B cell (primary cell): ENCODE results near the gene SLC4A3. TPM values are rescaled to one million over a fixed set of nuclear protein-coding genes. Genes with fewer than 3 reads are reported as not detected.

Experiments
- ATAC-seq: fragments of 200-7000 bp; cut with Tn5 transposase; one replicate; pipeline ENCODE4 v1.10.0; 2021; ENCODE audit warnings: low read depth, mild to moderate bottlenecking, moderate number of reproducible peaks, moderate library complexity
- CTCF ChIA-PET: fragments of 350-600 bp; sonication (Branson Sonifier 250); formaldehyde crosslinking; loops from one replicate; lab custom pipeline; 2021; ENCODE audit warnings: antibody characterized with exemption, inconsistent platforms; lab: Charles Lee
- POLR2A ChIA-PET: fragments of 350-600 bp; sonication (Branson Sonifier 250); formaldehyde crosslinking; loops from one replicate; lab custom pipeline; 2021; ENCODE audit warnings: antibody characterized with exemption; lab: Charles Lee
- DNase-seq: peaks from one replicate; pipeline ENCODE4 v3.0.0; 2013
- H2AFZ ChIP-seq: 2 replicates; pipeline ENCODE4 v1.6.1; 2012; ENCODE audit warnings: mild to moderate bottlenecking, low read depth, low read length; ENCODE audit not compliant: insufficient read depth, poor library complexity, severe bottlenecking
- H3K27ac ChIP-seq, 2 donors: 1 replicate in 1 of 2; 2 replicates in 1 of 2; pipeline ENCODE4 v1.5.1; 2012 to 2013; ENCODE audit warnings: low read length in 2 of 2, mild to moderate bottlenecking in 2 of 2, moderate library complexity in 1 of 2
- H3K27me3 ChIP-seq, 4 experiments: fragments of 200-600 bp in 1 of 4; sonication (generic) in 1 of 4; replicated peaks in 1 of 4; 1 replicate in 2 of 4; 2 replicates in 2 of 4; pipeline versions ENCODE4 v1.6.1 to v1.7.0; 2013 to 2016; ENCODE audit warnings: low read length in 3 of 4, mild to moderate bottlenecking in 2 of 4, mixed read lengths in 1 of 4, moderate library complexity in 1 of 4; ENCODE audit not compliant: insufficient read depth in 4 of 4, control insufficient read depth in 3 of 4; ENCODE audit errors: control extremely low read depth in 1 of 4
- H3K36me3 ChIP-seq, 2 experiments: replicated peaks in 1 of 2; 1 replicate in 1 of 2; 2 replicates in 1 of 2; pipeline versions ENCODE4 v1.6.1 to v1.7.1; 2013; ENCODE audit warnings: low read length in 1 of 2; ENCODE audit not compliant: insufficient read depth in 2 of 2, control insufficient read depth in 1 of 2; ENCODE audit errors: control extremely low read depth in 1 of 2, extremely low read depth in 1 of 2
- H3K4me1 ChIP-seq, 2 donors: fragments of 200-600 bp in 1 of 2; sonication (generic) in 1 of 2; 1 replicate in 1 of 2; 2 replicates in 1 of 2; pipeline versions ENCODE4 v1.5.1 to v1.6.1; 2013 to 2017; ENCODE audit warnings: low read length in 2 of 2; ENCODE audit not compliant: control insufficient read depth in 2 of 2, insufficient read depth in 2 of 2
- H3K4me2 ChIP-seq: replicated peaks from 2 replicates; pipeline ENCODE3; 2012; ENCODE audit warnings: mild to moderate bottlenecking, low read depth, low read length; ENCODE audit not compliant: poor library complexity, severe bottlenecking
- H3K4me3 ChIP-seq, 5 experiments: fragments of 200-600 bp in 1 of 5; sonication (generic) in 1 of 5; 1 replicate in 3 of 5; 2 replicates in 2 of 5; pipeline versions ENCODE4 v1.5.1 to v1.7.0; 2011 to 2016; ENCODE audit warnings: low read length in 4 of 5, mild to moderate bottlenecking in 4 of 5, low read depth in 2 of 5, control low read depth in 1 of 5, moderate library complexity in 1 of 5; ENCODE audit not compliant: insufficient read depth in 1 of 5; ENCODE audit errors: control extremely low read depth in 1 of 5, extremely low read depth in 1 of 5
- H3K79me2 ChIP-seq: fragments of 200-600 bp; sonication (generic); one replicate; pipeline ENCODE4 v1.6.0; 2016; ENCODE audit warnings: low read length; ENCODE audit not compliant: control insufficient read depth, insufficient read depth
- H3K9ac ChIP-seq: fragments of 200-600 bp; sonication (generic); 2 replicates; pipeline ENCODE4 v1.6.1; 2017; ENCODE audit warnings: mild to moderate bottlenecking, low read length, moderate library complexity
- H3K9me3 ChIP-seq, 3 donors: one replicate each; pipeline versions ENCODE4 v1.6.1 to v1.7.1; 2013; ENCODE audit warnings: low read length in 2 of 3; ENCODE audit not compliant: control insufficient read depth in 2 of 3, insufficient read depth in 1 of 3; ENCODE audit errors: control extremely low read depth in 1 of 3
- H4K20me1 ChIP-seq: 2 replicates; pipeline ENCODE4 v1.6.0; 2012; ENCODE audit warnings: mild to moderate bottlenecking, low read length; ENCODE audit not compliant: insufficient read depth, control insufficient read depth, poor library complexity, severe bottlenecking
- H3K27ac Mint-ChIP-seq: one replicate; pipeline ENCODE4 v1.8.0; 2021; ENCODE audit warnings: mixed read lengths
- H3K27me3 Mint-ChIP-seq: one replicate; pipeline ENCODE4 v1.8.0; 2021; ENCODE audit warnings: mixed read lengths
- H3K4me1 Mint-ChIP-seq: one replicate; pipeline ENCODE4 v1.8.0; 2021; ENCODE audit warnings: mixed read lengths
- H3K4me3 Mint-ChIP-seq: one replicate; pipeline ENCODE4 v1.8.0; 2021; ENCODE audit warnings: mixed read lengths
- H3K9me3 Mint-ChIP-seq: one replicate; pipeline ENCODE4 v1.8.0; 2022; ENCODE audit warnings: mixed read lengths; ENCODE audit not compliant: insufficient read depth
- EZH2 ChIP-seq: IDR thresholded peaks from 2 replicates; pipeline ENCODE4 v1.6.1; 2012; ENCODE audit warnings: borderline replicate concordance, low read depth, mild to moderate bottlenecking, moderate library complexity, low read length; ENCODE audit not compliant: insufficient read depth, poor library complexity, severe bottlenecking
- WGBS: methylation state at CpG from one replicate; pipeline ENCODE4 v1.1.5; 2013; ENCODE audit warnings: missing lambda C conversion rate; ENCODE audit not compliant: insufficient coverage; 5-methylcytosine and 5-hydroxymethylcytosine counted together
- intact Hi-C: fragments of 100-400 bp; cut with micrococcal nuclease; formaldehyde crosslinking; loops from one replicate; pipeline ENCODE4 v1.10.0; 2022
- polyA plus RNA-seq: library from polyadenylated mRNA; depleted of rRNA; stranded (reverse); fragments of >200 nt; gene quantifications from 2 replicates; pipeline ENCODE4 v1.2.3, GENCODE V29; 2012
- total RNA-seq, 2 donors: library from RNA; stranded (reverse); fragments of 120-200 nt in 1 of 2; gene quantifications; 1 replicate in 1 of 2; 2 replicates in 1 of 2; pipeline versions ENCODE4 v1.2.3 to v1.2.4, GENCODE V29; 2013 to 2022
- TF ChIP-seq, protein P1 (sequence below): fragments of 200-600 bp; IDR thresholded peaks from one replicate; pipeline ENCODE4 v1.8.0; 2022; ENCODE audit warnings: antibody characterized with exemption, mild to moderate bottlenecking

The SLC4A3 gene
- total and polyA plus RNA-seq, 2 donors (not counting 1 experiment from before 2014, with no cell fraction given), result 0.16 TPM; not detected in 1

DNA sequence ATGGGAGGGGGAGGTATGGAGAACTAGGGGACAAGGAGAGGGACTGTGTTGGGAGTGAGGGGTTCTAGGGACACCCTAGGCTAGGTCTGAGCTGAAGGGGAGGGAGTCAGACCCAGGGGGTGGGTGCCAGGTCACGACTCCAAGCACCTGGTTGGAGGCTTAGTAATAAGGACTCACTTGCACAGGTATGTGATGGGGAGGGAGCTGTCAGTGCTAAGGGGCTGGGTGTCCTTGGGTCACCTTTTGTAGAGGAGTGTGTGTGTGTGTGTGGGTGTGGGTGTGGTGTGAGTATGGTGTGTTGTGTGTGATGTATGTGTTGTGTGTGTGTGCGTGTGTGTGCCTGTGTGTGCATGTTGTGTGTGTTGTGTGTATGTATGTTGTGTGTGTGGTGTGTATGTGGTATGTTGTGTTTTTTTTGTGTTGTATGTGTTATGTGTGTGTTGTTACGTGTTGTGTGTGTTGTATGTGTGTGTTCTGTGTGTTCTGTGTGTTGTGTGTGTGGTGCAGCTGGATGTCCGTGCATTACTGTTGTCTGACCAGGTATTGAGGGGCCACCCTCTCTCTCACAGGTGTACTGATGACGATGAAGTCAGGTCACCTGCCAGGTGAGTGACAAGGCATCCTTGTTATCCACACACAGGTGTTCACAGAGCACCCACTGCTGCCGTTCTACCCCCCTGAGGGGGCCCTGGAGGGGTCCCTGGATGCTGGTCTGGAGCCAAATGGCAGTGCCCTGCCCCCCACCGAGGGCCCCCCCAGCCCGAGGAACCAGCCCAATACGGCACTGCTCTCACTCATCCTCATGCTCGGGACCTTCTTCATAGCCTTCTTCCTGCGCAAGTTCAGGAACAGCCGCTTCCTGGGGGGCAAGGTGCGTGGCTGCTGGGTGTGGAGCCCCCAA is 9.8 kb downstream of the SLC4A3 start:
- Histone ChIP-seq H3K9ac (no peak overlapping the region), H3K9me3 (no peaks in the 10 kb centered on the region), H3K4me1 (peaks cover 0 to 5% of the 10 kb centered on the region in 2 donors), H3K27me3 (peaks cover 0 to 26% (median 2%) of the 10 kb centered on the region in 4 experiments), H3K36me3 (no peaks in the 10 kb centered on the region), H3K79me2 (no peaks in the 10 kb centered on the region), H3K4me3 (no peak overlapping the region), H3K27ac (no peak overlapping the region), H2AFZ (no peak overlapping the region), H4K20me1 (no peaks in the 10 kb centered on the region), H3K4me2 (no peak overlapping the region)
- no peak overlapping the region for H3K27ac Mint-ChIP-seq
- ChIA-PET POLR2A (no interaction called here), CTCF (no interaction called here)
- DNase-seq, result no peak
- TF ChIP-seq, protein P1, sequence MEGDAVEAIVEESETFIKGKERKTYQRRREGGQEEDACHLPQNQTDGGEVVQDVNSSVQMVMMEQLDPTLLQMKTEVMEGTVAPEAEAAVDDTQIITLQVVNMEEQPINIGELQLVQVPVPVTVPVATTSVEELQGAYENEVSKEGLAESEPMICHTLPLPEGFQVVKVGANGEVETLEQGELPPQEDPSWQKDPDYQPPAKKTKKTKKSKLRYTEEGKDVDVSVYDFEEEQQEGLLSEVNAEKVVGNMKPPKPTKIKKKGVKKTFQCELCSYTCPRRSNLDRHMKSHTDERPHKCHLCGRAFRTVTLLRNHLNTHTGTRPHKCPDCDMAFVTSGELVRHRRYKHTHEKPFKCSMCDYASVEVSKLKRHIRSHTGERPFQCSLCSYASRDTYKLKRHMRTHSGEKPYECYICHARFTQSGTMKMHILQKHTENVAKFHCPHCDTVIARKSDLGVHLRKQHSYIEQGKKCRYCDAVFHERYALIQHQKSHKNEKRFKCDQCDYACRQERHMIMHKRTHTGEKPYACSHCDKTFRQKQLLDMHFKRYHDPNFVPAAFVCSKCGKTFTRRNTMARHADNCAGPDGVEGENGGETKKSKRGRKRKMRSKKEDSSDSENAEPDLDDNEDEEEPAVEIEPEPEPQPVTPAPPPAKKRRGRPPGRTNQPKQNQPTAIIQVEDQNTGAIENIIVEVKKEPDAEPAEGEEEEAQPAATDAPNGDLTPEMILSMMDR, result no peak
- TF ChIP-seq EZH2, result no peak
- ATAC-seq, result no peak
- no peaks in the 10 kb centered on the region for H3K9me3 Mint-ChIP-seq
- H3K4me1 Mint-ChIP-seq, result peaks cover 4% of the 10 kb centered on the region
- WGBS, result 90% methylated on average over 11 of the region's 13 CpGs
- no peak overlapping the region for H3K4me3 Mint-ChIP-seq
- H3K27me3 Mint-ChIP-seq, result peaks cover 27% of the 10 kb centered on the region
- intact Hi-C loops, result no loop called here

DNA sequence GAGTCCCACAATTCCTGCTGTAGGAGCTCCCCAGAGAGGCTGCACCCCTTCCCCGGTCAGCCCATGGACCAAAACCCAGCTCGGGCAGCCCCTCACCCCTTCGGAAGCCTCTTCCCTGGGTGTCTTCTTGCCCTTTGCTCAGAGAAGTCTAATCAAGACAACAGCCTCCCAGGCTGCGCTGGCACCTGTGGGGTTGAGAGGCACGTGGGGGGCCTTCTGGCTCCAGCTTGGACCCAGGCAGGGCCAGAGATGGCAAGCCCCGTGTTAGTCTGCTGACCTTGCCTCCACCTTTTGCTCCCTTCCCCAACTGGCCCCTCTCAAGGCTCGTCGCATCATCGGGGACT is 10.4 kb downstream of the SLC4A3 start:
- TF ChIP-seq, protein P1, result no peak
- TF ChIP-seq EZH2, result no peak
- H3K4me3 ChIP-seq, result no peak overlapping the region
- peaks cover 10% of the 10 kb centered on the region for H3K4me1 Mint-ChIP-seq

More for the DNA sequence above, 10.4 kb downstream of the SLC4A3 start:
- no peak overlapping the region for H2AFZ ChIP-seq
- H3K27me3 ChIP-seq, result peaks cover 0 to 26% (median 2%) of the 10 kb centered on the region in 4 experiments
- H3K9ac ChIP-seq, result no peak overlapping the region
- no peaks in the 10 kb centered on the region for H3K79me2 ChIP-seq
- WGBS, result 92% methylated on average over 9 of the region's 9 CpGs
- Mint-ChIP-seq H3K9me3 (no peaks in the 10 kb centered on the region), H3K4me3 (no peak overlapping the region), H3K27ac (no peak overlapping the region), H3K27me3 (peaks cover 33% of the 10 kb centered on the region)
- H3K4me2 ChIP-seq, result no peak overlapping the region
- DNase-seq, result no peak
- H3K4me1 ChIP-seq, result peaks cover 2 to 11% of the 10 kb centered on the region in 2 donors
- no peak for ATAC-seq
- no peaks in the 10 kb centered on the region for H3K9me3 ChIP-seq
- no peaks in the 10 kb centered on the region for H3K36me3 ChIP-seq
- H3K27ac ChIP-seq, result no peak overlapping the region
- no peaks in the 10 kb centered on the region for H4K20me1 ChIP-seq
- intact Hi-C loops, result no loop called here
- POLR2A ChIA-PET, result no interaction called here
- CTCF ChIA-PET, result no interaction called here
